T-helper 2 cell (primary cell): ENCODE data around the gene REXO5.
"Not testable (repeated sequence)": the region's sequence is repeated elsewhere in the genome, so short reads cannot be mapped to it uniquely, and the experiment has no call there.

ENCODE experiments used
- DNase-seq, 5 experiments: peaks; one replicate each; pipeline versions ENCODE4 v3.0.0 to v3.0.0-alpha.2; 2012 to 2022
- total RNA-seq, 2 donors: gene quantifications; one replicate each; lab custom pipeline; 2026; lab: John Stamatoyannopoulos, UW

The REXO5 gene, protein sequence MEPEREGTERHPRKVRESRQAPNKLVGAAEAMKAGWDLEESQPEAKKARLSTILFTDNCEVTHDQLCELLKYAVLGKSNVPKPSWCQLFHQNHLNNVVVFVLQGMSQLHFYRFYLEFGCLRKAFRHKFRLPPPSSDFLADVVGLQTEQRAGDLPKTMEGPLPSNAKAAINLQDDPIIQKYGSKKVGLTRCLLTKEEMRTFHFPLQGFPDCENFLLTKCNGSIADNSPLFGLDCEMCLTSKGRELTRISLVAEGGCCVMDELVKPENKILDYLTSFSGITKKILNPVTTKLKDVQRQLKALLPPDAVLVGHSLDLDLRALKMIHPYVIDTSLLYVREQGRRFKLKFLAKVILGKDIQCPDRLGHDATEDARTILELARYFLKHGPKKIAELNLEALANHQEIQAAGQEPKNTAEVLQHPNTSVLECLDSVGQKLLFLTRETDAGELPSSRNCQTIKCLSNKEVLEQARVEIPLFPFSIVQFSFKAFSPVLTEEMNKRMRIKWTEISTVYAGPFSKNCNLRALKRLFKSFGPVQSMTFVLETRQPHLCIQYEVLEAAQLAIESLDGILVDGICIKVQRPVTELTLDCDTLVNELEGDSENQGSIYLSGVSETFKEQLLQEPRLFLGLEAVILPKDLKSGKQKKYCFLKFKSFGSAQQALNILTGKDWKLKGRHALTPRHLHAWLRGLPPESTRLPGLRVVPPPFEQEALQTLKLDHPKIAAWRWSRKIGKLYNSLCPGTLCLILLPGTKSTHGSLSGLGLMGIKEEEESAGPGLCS
- 0.31 to 0.88 reads per million in 2 donors for total RNA-seq

DNA sequence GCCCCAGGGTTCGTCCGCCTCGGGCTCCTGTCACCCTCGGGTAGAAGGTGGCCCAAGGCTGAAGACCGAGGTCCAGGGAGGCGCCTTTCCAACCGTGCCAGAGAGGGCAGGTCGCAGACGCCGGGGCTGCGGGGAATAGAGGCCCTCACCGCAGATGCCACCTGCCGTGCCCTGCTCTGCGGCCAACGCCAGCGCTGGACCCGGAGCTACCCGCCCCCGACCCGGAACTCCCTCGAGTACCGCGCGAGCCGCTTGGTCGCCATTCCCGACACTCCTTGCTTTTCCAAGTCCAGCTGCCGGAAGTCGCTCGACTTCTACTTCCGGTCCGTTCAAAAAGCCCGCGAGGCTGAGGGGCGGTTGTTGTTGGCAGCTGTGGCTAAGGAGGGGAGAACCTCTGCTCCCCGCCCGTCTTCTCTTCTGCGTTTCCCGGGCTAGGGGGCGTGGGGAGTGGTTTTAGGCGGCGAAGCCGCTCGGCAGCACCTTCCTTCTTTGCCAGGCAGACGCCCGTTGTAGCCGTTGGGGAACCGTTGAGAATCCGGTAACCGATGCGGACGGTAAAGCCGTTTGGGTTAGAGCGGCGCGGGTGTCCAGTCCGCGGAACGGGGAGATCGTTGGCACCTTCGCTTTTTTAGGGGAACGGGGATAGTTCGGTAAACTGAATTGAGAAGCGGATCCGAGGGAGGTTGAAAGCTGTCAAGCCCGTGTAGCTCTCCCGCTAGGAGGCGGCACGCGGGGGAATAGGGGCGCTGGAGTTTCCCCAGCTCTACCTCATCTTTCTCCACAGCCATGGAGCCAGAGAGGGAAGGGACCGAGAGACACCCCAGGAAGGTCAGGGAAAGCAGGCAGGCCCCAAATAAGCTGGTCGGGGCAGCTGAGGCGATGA lies at the start of gene REXO5, which contains the start of gene ERI2:
REXO5 (plus strand) TSS at position 360 of the 883 bp plus-strand sequence; CDS start at position 787, 427 bp downstream.
ERI2 (minus strand) TSS at position 305 of the 883 bp plus-strand sequence; CDS start at position 263, 42 bp downstream.
- peak; percentile 44 to 85 (median 64) for DNase-seq

DNA sequence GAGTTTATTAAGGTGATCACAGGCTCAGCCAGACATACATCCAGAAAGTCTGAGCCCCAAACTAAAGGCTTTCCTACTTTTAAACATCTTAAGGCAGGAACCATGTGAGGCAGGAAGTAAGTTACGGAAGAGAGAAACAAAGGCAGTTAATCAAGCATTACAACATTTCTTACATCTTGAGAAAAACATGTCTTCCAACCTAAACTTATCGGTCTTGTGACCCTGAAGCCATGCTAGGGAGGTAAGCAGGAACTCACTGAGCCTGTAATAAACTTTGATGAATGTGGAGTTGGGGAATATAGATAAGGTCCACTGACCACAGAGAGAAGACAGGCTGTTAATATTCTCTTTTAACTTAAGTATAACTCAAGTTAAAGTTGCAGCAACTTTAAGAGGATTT lies 46.0 kb upstream of the REXO5 start:
- DNase-seq = no peak

DNA sequence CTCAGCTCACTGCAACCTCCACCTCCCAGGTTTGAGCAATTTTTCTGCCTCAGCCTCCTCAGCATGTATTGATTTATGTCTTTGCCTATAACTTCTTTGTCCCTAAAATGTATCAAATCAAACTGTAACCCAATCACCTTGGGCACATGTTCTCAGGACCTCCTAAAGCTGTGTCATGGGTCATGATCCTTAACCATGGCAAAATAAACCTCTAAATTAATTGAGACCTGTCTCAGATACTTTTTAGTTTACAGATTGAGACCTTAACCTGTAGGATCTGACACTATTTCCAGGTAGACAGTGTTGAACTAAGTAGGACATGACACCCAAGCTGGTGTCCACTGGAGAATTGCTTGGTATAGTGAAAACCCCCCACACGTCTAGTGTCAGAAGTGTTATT lies 45.2 kb upstream of the REXO5 start:
- no peak for DNase-seq

DNA sequence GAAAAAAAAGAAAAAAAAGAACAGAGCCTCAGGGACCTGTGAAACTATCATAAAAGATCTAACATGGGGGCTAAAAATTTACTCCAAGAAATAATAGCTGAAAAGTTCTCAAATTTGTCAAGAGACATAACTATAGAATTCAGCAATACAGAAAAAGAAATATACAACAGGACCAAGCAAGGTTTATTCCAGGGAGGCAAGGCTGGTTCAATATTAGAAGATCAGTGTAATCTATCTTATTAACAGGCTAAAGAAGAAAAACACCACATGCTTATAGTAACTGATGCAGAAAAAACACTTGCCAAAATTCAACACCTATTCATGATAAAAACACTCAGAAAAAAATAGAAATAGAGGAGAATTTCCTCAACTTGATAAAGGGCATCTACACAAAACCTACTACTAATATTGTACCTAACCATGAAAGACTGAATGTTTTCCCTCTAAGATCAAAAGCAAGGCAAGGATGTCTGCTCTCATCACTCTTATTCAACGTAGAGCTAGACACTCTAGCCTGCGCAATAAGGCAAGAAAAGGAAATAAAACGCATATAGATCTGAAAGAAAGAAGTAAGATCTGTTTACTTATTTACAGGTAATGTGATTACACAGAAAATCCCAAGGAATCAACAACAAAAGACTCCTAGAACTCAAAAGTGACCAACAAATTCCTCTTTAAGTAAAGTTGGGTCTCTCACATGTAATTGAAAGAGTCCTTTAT lies 43.8 kb upstream of the REXO5 start:
- no peak for DNase-seq

DNA sequence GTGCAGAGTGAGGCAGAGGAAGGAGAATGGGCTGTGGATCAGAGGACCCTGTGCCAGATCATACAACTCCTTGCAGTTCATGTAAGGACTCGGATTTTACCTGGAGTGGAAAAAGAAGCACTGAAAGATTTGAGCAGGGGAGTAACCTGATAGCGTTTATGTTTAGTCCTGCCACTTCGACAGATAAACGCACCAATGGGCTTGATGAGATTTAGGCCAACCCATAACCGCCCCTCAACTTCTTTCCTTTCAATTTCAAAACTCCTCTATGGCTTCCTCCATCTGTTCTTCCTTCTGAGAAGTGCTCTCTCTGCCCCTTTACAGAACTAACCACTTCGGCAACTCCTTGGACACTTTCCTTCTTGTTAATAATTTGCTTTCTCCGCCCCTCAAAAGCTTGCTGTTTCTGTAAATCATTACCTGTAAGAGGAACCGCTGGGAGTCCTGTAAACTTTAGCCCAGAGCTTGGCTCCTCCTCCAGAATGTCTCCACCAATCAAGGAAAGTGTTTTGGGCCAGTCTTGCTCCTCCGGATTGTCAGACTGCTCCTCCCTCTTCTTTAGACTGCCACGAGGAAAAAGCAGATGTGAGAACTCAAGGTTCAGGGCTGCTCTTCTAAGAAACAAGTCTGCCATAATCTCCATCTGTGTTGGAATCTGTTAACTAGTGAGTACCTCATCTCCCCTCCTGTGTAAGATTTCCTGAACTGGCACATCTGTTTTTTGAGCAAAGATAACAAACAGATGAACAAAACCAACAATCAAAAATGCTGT lies 42.7 kb upstream of the REXO5 start, which contains the start of gene ACSM3:
ACSM3 (plus strand) TSS at position 554 of the 772 bp plus-strand sequence. CDS start 6,021 bp downstream, outside the sequence.
- peak in 4 of 5 experiments; percentile 43 to 88 (median 58) for DNase-seq

DNA sequence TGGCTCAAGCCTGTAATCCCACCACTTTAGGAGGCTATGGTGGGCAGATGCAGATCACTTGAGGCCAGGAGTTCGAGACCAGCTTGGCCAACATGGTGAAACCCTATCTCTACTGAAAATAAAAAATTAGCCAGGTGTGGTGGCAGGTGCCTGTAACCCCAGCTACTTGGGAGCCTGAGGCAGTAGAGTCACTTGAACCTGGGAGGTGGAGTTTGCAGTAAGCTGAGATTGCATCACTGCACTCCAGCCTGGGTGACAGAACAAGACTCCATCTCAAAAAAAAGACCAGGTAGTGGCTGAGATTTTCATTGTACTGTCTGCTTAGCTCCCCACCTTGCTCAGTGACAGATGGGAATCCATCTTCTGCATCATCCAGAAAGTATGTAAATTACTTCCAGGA lies 41.9 kb upstream of the REXO5 start:
- not testable (repeated sequence) for DNase-seq

DNA sequence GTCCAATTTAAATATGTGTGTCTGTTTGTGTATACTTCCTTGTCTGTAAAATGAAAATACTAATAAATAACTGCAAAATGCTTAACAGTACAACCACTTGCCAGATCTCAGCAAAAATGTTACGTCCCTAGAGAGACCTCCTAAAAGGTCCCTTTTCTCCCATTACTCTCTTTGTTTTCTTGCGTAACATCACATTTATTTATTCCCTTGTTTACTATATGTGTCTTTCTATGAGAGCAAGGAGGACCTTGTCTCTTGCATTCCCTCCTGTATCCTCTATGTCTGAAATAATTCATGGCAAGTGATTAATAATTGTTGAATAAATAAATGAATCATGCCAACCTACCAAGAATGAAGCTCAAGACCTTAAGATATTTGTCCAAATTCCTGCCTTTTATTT lies 40.6 kb upstream of the REXO5 start:
- DNase-seq = no peak

DNA sequence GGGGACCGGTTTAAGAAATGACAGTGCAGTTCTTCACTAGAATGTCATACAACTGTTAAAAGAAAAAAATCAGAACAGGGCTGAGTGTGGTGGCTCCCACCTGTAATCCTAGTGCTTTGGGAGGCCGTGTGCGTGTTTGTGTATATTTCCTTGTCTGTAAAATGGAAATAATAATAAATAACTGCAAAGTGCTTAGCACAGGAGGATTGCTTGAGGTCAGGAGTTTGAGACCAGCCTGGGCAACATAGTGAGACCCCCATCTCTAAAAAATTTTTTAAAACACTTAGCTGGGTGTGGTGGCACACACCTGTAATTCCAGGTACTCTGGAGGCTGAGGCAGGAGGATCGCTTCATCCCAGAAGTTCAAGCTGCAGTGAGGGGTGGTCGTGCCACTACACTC lies 40.0 kb upstream of the REXO5 start:
- no peak for DNase-seq

DNA sequence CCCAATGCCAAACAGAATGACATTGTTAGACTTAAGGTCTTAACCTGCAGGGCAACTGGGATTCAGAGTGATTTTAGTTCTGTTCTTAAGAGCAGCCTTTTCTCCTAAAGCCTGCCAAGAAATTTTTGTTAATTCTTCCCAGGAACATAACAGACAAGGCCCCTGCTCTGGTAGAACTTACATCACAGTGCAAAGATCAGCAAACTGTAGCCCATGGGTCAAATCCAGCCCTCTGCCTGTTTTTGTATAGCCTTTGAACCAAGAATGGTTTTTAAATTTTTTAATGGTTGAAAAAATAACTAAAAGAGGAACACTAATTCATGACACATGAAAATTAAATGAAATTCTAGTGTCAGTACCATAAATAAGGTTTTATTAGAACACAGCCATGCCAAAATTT lies 38.8 kb upstream of the REXO5 start:
- DNase-seq = no peak

DNA sequence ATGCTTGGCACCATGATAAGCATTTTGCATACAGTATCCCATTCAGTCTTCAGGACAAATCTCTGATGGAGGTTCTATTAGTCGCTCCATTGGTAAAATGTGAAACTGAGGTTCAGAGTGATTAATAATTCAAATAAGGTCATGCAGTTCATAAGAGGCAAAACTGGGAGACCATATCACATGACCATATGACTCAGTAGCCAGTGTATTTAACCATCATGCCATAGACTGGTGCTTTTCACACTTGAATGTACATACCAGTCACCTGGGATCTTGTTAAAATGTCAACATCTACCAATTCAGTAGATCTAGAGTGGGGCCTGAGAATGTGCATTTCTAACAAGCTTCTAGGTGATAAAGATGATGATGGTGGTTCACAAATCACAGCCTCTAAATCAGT lies 38.2 kb upstream of the REXO5 start:
- DNase-seq = no peak

DNA sequence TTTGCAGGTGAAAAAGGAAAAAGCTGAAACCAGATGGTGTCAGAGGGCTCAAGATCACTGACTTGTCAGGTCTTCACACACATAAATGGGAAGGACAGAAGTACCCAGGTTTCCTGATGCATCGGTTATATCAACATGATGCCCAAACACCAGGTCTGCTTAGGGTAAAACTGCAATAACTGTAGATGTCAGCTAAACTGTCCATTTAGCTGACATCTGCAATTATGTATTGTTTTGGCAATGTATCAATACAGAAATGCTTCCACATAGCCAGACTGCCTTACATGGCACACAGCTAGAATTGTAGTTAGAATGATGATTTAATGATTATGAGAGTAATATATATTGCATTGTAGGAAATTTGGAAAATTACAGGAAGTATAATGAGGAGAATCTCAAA lies 37.5 kb upstream of the REXO5 start:
- DNase-seq = no peak

DNA sequence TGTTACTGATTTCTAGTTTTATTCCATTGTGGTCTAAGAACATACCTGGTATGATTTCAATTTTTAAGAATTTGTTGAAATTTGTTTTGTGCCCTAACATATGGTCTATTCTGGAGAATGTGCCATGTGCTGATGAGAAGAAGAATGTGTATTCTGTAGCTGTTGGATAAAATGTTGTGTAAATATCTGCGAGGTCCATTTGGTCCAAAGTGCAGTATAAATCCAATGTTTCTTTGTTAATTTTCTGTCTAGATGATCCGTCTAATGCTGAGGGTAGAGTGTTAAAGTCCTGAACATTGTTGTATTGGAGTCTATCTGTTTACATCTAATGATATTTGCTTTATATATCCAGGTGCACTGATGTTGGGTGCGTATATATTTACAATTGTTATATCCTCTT lies 32.6 kb upstream of the REXO5 start:
- no peak for DNase-seq

DNA sequence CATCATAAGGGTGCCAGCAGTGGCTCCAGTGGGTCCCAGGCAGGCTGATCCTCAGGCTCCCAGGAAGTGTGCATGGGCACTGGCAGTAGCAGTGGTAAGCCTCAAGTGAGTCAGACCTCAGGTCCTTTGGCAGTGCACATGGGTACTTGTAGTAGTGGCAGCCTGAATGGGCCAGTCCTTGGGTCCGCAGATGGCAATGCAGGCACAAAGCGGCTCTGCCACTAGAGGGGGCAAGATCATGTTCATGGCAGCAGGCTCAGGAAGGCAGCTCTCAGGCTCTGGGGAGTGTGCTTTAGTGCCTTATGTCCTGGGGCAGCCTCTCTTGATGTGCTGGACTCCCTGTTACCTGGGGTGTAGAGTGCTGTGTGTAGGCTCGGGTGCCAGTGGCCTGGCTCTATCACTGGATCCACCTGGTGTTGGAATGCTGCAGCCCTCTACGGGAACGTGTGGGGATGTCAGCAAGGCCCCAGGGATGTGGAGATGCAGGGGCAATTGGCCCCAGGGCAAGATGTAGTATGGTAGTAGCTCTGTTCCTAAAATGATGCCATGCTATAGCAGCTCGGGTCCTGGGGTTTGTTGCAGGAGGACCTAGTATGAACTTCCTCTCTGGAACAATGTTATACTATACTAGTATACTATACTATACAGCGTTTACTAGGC lies 31.5 kb upstream of the REXO5 start:
- peak in 3 of 5 experiments; percentile 34 to 77 (median 50) for DNase-seq

DNA sequence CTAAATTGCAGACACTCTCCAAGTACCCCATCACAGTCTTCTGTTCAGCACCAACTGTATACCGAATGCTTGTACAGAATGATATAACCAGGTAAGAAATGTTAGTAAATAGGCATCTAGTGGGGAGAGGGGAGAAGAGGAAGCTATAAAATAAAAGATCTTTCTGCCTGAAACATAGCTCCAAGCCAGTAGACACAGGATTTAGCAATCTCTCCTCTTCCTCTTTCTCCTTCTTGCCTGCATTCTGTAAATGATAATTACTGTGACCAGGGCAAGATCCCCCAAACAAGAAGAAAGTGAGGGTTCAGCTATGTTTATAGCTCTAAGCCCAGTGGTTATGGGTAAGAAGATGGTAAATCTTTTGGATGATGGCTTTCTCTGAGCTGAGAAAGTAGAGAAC lies 24.6 kb upstream of the REXO5 start:
- no peak for DNase-seq

DNA sequence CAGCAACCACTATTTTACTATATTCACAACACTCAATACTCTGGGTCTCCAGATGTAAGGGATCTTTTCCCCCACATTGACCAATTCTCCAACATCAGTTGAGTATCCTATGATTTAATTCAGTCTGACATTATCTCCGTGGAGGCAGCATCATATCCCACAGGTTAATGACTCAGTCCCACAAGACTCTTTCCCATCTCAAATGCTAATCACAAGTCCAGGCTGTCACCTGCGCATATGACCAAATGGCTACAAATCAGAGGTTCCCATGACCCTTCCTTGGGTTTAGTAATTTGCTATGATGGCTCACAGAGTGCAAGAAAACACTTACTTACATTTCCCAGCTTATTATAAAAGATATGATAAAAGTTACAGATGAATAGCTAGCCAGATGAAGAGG lies 23.9 kb upstream of the REXO5 start:
- DNase-seq = no peak

DNA sequence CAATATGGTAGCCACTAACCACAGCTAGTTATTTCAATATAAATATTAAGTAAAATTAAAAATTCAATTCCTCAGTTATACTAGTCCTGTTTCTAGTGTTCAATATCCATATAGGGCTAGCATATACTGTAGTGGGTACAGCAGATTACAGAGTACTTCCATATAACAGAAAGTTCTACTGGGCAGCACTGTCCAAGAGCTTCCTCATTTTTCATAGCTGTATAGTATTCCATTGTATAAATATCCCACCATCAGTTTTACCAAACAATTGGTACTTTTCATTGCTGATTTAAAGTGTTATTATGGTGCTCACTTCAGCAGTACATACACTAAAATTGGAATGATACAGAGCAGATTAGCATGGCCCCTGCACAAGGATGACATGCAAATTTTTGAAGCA lies 22.1 kb upstream of the REXO5 start:
- DNase-seq = no peak

DNA sequence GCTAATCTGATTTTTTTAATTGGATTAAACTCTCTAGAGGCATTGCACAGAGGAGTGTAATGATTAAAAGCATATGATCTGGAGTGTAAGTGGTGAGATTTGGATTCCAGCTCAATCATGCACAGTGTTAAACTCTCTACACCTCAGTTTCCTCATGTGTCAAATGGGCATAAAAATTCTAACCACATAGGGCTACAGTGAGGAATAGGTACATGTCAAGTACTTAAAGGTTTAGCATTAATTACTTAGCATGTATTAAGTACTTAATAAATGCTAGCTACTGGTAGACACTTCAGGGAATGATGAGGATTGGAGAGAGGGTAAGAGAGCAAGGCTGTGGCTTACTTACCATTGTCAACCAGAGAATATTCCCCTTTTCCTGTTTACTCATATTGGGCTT lies 17.2 kb upstream of the REXO5 start:
- DNase-seq = no peak

DNA sequence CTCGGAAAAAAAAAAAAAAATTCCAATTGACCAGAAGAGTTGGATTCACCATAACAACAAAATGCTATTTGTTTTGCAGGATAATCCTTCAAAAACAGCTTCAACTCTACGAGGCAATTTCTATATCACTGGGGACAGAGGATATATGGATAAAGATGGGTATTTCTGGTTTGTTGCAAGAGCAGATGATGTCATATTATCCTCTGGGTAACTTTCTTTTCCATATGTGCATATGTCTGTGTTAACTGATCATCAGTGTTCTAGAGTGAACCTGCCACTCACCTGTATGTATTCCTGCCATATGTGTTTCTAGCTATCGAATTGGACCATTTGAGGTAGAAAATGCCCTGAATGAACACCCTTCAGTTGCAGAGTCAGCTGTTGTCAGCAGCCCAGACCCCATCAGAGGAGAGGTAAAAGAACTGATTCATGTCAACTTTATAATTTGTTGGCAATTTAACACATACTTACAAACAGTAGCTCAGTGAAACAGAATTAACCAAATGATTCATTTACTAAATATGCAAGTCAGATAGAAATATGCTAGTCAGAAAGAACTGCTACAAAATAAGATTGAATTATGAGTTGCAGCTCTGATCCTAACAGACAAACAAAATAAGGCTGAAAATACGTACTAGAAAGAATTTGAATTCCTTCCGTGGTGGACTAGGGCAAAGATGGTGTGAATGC lies 14.3 kb upstream of the REXO5 start:
- DNase-seq = no peak

DNA sequence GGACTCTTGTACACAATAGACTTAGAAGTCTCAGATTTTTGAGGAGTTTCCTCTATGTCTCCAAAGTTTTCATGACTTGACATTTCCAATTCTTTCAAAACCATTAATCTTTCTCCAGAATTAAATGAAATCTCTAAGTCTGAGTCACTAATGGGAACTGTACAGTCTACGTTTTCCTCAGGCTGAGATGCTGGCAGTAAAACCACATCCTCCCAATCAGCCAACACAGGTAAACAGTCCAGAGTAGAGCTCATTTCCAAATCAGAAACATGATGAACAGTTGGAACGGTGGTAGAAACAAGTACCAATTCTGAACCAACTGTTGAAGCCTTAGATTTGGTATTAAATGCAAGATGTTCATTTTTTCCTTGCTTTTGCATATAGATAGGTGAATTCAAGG lies 8.0 kb upstream of the REXO5 start:
- peak in 1 of 5 experiments; percentile 43 for DNase-seq

DNA sequence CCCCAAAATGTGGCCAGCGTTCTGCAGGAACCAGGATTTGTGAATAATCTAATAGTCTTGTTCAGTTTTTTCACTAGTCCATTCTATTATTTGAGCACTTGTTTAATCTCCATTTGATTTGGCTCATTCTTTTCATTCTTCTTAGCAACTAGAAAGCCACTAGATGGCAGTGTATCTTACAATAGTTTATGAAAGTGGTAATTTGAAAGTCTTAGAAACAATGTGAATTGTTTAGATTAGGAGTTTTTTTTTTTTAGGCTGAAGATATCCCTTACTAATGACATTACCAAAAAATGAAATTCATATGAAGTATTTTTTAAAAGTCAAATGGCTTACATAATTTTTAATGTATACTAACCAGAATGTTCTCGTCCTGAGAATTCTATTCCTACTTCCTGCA lies 6.7 kb upstream of the REXO5 start:
- DNase-seq = peak in 1 of 5 experiments; percentile 16
